DND-41 (cell line): Measurements from ENCODE around the gene TCF7L1.

ENCODE experiments used
- ATAC-seq: fragments of 200-7000 bp; cut with Tn5 transposase; 3 replicates; pipeline ENCODE4 v1.9.1; 2021; ENCODE audit warnings: low read depth; ENCODE audit not compliant: insufficient read depth
- DNase-seq: peaks from one replicate; pipeline ENCODE4 v3.0.0-alpha.2; 2020
- H2AFZ ChIP-seq: 2 replicates; pipeline ENCODE4 v1.6.0; 2012; ENCODE audit warnings: low read depth, low read length
- H3K27ac ChIP-seq: 2 replicates; pipeline ENCODE4 v1.5.1; 2012; ENCODE audit warnings: low read length, inconsistent platforms
- H3K27me3 ChIP-seq: fragments of 200-600 bp; sonication (generic); 2 replicates; pipeline ENCODE4 v1.6.0; 2012; ENCODE audit warnings: low read length, mild to moderate bottlenecking, inconsistent platforms; ENCODE audit not compliant: insufficient read depth, poor library complexity
- H3K36me3 ChIP-seq: 2 replicates; pipeline ENCODE4 v1.5.1; 2012; ENCODE audit warnings: low read length, inconsistent platforms; ENCODE audit not compliant: insufficient read depth
- H3K4me1 ChIP-seq: 2 replicates; pipeline ENCODE4 v1.5.1; 2012; ENCODE audit warnings: mild to moderate bottlenecking, low read length; ENCODE audit not compliant: insufficient read depth
- H3K4me2 ChIP-seq: 2 replicates; pipeline ENCODE4 v1.6.0; 2012; ENCODE audit warnings: mild to moderate bottlenecking, moderate library complexity, low read length, inconsistent platforms; ENCODE audit not compliant: insufficient read depth
- H3K4me3 ChIP-seq, 2 experiments: fragments of 200-600 bp in 1 of 2; shearing (Covaris generic) in 1 of 2; 2 replicates each; pipeline ENCODE4 v1.5.1; 2012 to 2016; ENCODE audit warnings: inconsistent platforms in 2 of 2, low read length in 2 of 2, mild to moderate bottlenecking in 2 of 2, low read depth in 1 of 2, moderate library complexity in 1 of 2
- H3K79me2 ChIP-seq: 2 replicates; pipeline ENCODE4 v1.6.0; 2012; ENCODE audit warnings: low read length, inconsistent platforms; ENCODE audit not compliant: insufficient read depth
- H3K9ac ChIP-seq: 2 replicates; pipeline ENCODE4 v1.6.0; 2012; ENCODE audit warnings: low read depth, mild to moderate bottlenecking, inconsistent platforms, low read length, moderate library complexity
- H3K9me3 ChIP-seq: 2 replicates; pipeline ENCODE4 v1.5.1; 2012; ENCODE audit warnings: low read length, moderate library complexity, mild to moderate bottlenecking, inconsistent platforms; ENCODE audit not compliant: insufficient read depth, severe bottlenecking
- H4K20me1 ChIP-seq: 2 replicates; pipeline ENCODE4 v1.6.0; 2012; ENCODE audit warnings: low read length; ENCODE audit not compliant: insufficient read depth
- CTCF ChIP-seq: IDR thresholded peaks from 2 replicates; pipeline ENCODE4 v1.5.1; 2012; ENCODE audit warnings: borderline replicate concordance, low read length, moderate library complexity, mild to moderate bottlenecking; ENCODE audit not compliant: poor library complexity, severe bottlenecking; ENCODE audit errors: extremely low read depth
- EZH2 ChIP-seq: IDR thresholded peaks from 3 replicates; pipeline ENCODE4 v1.6.1; 2012; ENCODE audit warnings: borderline replicate concordance, low read depth, mild to moderate bottlenecking, moderate library complexity, low read length, inconsistent platforms; ENCODE audit not compliant: severe bottlenecking

Gene TCF7L1

GRCh38 chr2:85255813-85256594 lies 122.8 kb downstream of the TCF7L1 start:
- Histone ChIP-seq H3K36me3 (no peaks in the 10 kb centered on the region), H3K9ac (no peak overlapping the region), H2AFZ (no peak overlapping the region), H3K4me2 (no peak overlapping the region), H4K20me1 (no peaks in the 10 kb centered on the region), H3K79me2 (no peaks in the 10 kb centered on the region), H3K4me1 (no peaks in the 10 kb centered on the region), H3K27me3 (no peaks in the 10 kb centered on the region), H3K9me3 (no peaks in the 10 kb centered on the region), H3K27ac (no peak overlapping the region), H3K4me3 (no peak overlapping the region)
- ATAC-seq, result no peak
- TF ChIP-seq EZH2, result no peak
- no peak for TF ChIP-seq CTCF
- no peak for DNase-seq

DNA sequence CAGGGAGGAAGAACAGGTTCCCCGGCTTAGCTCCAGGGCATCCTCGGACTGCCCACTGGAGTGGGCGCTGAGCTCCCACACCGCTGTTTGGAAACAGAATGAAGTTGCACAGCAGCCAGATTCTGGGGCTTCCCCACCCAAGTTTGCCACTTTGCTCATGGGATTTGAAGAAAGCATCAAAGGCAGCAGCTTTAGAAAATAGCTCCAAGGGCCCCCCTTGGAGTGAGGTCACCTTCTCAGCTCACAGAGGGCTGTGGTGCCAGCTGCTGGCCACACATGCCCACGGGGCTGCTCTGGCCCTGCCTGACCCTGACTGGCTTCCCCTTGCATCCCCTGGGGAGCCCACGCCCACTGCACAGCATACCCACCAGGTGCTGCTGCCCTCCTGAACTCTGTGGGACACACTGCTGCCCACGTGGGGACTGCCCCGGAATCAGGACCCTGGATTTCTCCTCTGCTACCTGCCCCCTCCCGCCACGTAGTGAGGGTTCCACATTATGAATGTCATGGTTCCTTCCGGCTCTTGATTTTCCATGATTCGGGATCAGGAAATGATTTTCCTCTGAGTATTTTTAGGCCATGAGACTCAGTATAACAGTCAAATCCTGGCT lies 124.3 kb downstream of the TCF7L1 start:
- H3K27me3 ChIP-seq, result no peaks in the 10 kb centered on the region
- H3K4me2 ChIP-seq, result no peak overlapping the region
- H3K4me1 ChIP-seq, result no peaks in the 10 kb centered on the region
- no peaks in the 10 kb centered on the region for H4K20me1 ChIP-seq
- H3K9ac ChIP-seq, result no peak overlapping the region
- no peak overlapping the region for H3K4me3 ChIP-seq
- H3K36me3 ChIP-seq, result no peaks in the 10 kb centered on the region
- no peak for ATAC-seq
- no peak for DNase-seq
- H3K27ac ChIP-seq, result no peak overlapping the region
- no peaks in the 10 kb centered on the region for H3K79me2 ChIP-seq
- H3K9me3 ChIP-seq, result no peaks in the 10 kb centered on the region
- TF ChIP-seq CTCF, result no peak
- TF ChIP-seq EZH2, result no peak
- H2AFZ ChIP-seq, result no peak overlapping the region

DNA sequence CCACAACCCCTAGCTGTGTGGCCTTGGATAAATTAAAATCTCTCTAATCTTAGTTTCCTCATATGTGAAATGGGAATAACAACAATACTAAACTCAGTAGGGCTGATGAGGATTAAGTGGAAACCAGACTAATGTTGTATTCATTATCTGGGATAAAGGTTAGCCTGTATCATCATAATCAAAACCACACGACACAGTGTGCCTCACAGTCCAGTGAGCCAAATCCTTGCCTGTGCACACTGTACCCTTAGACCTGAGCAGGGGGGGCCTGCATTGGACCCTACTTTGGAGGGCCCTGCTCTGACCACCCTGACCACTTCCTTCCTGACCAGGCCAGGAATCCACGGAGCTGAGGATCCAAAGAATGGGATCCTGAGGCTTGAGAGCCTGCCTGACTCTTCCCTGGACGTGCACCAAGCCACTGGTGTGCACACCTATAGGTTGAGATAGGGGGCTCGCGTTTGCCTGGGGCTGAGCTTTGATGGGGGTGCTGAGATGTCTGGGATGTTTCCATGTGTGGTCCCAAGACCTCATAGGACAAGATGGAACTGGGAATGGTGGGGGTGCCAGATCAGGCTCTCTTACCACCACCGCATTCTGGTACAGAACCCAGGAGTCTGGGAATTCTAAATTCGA lies 124.9 kb downstream of the TCF7L1 start:
- TF ChIP-seq CTCF (no peak), EZH2 (no peak)
- Histone ChIP-seq H3K79me2 (no peaks in the 10 kb centered on the region), H2AFZ (no peak overlapping the region), H3K27me3 (no peaks in the 10 kb centered on the region), H3K4me2 (no peak overlapping the region), H3K9me3 (no peaks in the 10 kb centered on the region), H3K4me3 (no peak overlapping the region), H3K27ac (no peak overlapping the region), H3K4me1 (no peaks in the 10 kb centered on the region), H3K9ac (no peak overlapping the region), H4K20me1 (no peaks in the 10 kb centered on the region), H3K36me3 (no peaks in the 10 kb centered on the region)
- DNase-seq, result no peak
- ATAC-seq, result no peak
